Non-pigmented ciliary epithelial cell (primary cell): ENCODE data around the gene MEN1.

Source experiments
- DNase-seq: peaks from one replicate; pipeline ENCODE4 v3.0.0-alpha.2; 2010; ENCODE audit warnings: low read depth

Gene MEN1

DNA sequence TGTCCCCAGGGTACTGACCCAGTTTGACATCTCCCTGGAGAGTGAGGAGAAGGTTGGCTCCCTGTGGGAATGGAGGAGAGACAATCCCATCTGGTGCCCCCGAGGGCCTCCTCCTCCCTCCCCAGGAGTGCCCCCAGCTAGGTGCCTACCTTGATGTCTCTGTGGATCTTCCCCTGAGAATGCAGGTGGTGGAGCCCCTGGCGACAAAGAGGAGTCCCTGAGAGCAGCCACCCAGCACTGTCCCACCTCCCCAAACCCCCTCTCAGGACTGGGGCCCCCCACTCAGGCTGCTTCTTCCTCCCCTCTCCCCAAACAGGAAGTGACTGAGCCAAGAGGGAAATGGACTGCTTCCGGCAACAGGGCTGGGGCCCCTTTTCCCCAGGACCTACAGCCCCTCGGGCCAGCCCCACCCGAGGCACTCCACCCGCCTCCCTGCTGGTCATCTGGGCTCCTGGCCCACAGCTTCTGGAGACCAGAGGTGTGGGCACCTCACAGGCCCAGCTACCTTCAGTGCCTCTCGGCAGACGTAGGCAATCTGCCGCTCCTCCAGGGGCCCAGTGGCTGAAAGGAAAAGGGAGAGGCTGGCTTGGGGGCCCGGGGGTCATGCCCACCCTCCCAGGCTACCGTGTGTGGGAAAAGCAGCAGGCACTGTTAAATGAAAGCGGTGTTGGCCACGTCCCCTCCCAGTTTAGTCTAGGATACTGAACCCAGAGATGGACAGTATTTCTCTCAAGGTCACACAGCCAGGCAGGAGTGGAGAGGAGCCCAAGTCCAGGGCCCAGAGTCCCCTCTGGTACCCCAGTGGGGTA lies 8.6 kb downstream of the MEN1 start:
- no peak for DNase-seq

DNA sequence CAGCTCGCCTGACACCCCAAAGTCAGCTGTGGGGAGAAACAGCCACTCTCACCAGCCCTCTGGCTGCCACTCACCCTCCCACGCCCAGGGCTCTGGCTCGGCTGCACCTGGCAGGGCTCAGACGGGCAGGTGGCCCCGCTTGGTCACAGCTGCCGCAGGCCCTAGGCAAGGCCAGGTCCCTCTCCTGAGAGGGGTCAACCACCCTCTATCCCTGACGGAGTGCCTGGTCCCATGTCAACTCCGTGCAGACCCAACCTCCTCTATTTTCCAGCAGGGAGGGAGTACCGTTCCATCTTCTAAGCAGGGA lies 9.2 kb downstream of the MEN1 start:
- no peak for DNase-seq

DNA sequence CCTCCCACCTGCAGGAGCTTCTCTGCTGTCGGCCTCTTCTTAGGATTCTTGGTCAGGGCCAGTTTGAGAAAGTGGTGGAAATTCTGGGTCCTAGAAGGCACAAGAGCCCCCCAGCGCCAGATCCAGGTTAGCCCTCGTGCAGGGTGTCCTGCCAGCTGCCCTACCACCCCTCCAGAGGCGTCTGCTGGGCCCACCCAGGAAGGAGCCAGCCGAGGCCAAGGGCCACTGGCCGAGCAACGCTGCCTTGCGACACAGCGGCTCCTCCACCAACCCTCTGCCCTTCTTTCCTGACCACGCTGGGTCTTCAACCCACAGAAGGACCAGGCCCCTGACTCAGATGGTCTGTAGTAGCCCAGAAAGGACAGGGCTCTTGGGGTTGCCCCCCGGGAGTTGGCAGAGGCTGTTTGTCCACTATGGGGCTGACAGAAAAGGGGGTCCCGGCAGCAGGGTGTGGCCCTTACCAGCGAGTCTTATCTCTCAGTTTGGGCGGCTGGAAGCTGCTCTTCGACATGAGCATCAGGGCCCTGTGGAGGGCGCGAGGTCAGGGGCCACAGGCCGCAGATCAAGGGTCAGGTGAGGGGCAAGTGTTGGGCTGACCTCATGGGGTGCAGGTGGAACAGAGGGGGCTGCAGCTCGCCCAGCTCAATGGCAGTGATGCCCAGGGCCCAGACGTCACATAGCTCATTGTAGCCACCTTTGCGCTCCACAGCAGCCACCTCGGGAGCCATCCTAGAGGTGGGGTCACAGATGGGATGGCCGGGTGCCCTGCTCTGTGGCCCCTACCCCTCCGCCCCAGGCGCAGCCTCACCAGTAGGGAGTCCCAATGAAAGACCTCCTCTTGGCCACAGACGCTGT lies 9.8 kb downstream of the MEN1 start:
- DNase-seq, result no peak

DNA sequence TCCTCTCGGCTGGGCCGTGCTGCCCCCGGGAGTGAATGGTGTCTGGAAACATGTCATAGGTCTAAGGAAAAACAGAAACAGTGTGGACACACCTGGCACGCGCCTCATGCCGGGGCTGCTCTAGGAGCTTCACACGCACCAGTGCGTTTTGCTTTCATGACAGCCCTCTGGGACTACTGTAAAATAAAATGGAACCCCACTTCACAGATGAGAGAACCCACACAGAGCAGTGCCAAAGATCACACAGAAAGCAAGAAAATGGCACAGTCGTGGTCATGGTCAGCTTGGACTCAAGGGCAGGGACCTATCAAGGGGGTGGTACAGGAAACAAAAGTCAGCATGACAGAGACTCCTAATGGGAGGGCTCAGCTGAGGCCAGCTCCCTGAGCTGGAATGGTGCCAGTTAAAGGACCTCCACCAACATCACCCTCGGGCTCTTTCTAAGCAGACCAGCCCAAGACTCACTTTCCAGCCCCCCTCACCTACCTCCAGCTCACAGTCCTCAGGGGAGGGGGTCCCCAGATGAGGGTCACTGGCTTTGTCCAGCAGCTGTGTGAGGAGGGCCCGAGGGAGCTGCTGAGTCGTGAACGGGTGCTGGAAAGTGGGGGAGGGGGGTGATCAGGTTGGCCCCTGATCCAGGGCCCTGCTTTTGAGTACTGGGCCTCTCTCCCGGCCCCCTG lies 10.6 kb downstream of the MEN1 start:
- DNase-seq, result no peak

DNA sequence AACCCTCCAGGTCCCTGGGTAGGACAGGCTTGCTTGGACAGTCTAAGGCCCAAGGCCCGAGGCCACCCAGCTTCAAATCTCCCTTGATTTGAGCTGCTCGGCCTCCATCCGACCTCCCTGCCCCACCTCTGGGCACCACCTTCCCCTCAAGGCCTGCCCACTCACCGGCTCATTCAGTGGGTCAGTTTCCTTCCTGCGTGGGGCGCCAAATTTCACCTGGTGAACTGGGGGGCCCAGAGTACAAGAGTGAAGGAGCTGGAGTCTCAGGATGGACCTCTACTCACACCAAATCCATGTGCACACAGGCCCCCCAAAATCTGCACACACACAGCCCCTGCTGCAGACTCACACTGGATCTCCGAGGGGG lies 11.1 kb downstream of the MEN1 start:
- no peak for DNase-seq

DNA sequence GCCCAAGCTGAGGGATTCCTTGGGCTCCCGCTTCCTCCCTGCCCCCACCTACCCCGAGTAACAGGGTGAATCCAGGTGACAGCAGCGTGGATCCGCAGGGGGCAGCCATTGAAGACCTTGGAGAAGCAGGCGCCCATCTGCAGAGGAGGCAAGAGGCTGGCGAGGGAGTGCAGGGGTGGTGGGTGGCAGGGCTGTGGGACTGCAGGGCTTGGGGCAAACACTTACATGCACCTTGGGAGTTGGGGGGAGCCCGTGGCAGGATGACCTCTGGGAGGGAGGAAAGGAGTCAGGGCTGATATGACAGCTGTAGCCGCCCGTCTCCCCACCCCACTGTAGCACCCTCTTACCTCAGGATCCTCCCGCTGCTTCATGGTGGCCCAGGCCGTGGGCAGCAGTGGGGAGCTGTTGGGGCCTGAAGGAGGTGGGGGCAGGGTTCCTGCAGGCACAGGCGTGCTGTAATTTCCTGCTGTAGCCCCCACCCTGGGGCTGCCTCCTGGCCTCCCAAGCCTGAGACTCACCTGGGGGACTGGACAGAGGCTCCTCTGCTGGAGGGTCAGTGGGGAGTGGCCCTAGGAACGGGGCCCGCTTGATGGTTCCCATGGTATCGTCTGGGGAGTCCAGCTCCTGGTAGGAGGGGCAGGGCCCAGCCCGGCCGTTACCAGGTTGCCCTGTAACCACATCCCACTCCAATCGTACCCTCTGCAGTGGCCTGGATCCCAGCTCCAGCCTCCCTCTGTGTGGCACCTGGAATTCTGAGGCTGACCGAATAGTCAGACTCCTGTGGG lies 13.4 kb downstream of the MEN1 start:
- DNase-seq, result no peak

DNA sequence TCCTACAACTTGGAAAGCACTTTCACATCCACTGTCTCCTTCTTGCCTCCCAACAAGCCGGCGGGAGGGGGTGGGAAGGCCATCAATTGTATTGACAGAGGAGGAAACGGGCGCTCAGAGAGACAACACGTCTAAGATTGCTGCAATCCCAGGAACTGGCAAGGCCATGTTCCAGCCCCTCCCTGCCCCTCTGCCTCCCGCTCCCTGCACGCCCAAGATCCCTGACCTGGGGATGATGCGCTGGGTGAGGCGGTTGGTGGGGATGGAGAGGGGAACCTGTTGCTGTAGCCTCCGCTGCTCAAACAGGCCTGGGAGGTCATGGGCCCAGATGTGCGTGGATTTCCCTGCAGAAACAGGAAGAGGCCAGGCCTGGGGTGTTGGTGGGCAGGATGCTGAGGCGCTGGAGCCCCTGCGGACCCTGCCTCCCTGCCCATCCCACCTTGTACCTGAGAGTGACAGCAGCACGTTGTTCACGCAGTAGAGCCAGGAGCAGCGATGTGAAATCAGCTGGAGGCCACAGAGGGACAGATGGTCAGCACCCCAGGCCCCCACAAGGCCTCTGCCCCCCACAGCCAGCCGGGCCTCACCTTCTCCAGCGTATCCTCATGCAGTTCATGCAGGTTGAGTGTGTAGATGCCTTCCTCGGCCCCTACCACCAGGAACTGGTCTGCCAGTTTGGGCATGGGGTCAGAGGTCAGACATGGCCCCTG lies 14.1 kb downstream of the MEN1 start:
- DNase-seq, result no peak

DNA sequence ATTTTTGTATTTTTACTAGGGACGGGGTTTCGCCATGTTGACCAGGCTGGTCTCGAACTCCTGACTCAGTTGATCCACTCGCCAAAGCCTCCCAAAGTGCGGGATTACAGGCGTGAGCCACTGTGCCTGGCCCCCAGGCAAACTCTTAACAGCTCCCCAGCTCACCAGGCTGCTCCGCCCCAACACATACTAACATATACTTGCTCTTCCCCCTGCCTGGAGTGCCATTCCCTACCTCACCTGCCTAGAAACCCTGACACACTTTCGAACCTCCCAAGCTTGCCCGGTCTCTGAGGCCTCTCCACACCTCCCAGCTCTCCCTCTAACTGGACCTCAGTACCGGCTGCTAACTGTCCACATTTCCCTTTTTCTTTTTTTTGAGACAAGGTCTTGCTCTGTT lies 15.8 kb downstream of the MEN1 start:
- no peak for DNase-seq

DNA sequence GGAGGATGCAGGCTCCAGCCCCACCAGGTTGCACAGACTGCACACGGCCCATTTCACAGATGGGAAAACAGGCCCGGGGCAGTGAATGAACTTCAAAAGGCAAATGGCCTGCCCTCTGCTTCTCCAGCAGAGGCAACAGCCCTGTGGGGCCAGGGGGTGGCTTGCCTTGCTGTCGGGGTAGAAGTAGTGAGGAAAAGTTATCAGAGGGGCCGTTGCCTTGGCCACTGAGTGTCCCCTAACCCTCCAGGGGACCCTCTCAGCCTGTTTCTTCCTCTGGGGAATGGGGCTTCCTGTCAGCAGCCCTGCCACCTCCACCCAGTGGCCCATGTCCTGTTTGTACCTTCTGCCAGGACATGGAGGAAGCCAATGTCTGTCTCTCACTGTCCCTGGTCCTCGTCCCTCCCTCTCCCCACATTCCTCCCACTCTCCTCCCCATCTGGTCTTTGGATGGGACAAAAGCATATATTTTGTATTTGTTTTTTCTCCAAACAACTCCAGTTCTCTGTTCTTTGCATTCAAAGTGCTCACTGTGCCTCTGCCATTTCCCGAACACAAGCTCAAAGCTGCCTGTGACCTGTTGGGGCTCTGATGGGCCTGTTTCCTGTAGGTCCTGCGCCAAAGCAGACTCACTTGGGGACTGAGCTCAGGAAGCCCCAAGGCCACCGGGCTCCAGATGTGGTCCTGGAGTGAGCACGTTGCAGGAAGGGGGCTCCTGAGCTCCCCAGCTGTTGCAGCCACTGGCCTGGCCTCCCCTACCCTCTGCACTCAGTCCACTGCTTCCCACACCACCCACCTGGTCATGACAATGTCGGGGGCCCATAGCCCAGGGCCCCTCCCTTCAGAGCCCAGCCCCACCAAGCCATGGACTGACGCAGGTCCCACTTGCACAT lies 16.8 kb downstream of the MEN1 start:
- DNase-seq, result no peak

DNA sequence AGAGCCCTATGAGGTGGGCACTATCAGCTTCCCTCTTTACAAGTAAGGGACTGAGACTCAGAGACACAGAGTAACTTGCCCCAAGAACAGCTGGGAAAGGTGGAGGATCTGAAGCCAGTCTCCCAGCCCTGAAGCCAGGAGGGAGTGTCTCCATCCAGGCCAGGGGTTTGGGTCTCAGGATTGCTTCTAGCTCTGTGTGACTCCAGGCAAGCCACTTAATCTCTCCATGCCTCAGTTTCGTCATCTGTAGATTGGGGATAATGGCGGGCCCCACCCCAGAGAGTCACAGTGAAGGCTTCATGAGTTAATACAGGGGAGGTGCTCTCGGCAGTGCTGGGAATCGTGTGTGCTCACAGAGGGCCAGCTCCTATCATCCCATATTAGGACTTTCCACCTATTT lies 17.9 kb downstream of the MEN1 start:
- no peak for DNase-seq

DNA sequence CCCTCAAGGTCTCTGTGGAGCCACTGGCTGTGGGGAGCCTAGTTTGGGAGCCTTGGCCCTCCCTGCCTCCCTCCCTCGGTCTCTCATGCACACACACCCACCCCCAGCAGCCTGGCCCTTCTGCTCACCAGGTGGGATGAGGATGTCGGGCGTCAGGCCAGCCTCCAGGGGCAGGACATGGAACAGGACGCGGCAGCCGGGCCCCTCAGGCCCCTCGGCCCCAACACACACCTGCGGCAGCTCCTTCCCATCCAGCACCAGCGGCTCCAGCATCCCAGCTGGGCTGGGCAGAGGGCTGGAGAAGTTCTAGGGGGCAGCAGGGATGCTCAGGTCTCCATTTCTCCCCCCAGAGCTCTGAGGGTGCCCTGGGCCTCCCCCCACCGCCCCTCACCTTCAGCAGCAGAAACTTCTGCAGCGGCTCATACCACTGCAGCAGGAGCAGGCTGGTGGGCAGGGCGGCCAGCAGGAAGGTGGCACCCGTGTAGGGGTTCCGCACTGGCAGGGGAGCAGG lies 18.5 kb downstream of the MEN1 start:
- DNase-seq, result no peak

DNA sequence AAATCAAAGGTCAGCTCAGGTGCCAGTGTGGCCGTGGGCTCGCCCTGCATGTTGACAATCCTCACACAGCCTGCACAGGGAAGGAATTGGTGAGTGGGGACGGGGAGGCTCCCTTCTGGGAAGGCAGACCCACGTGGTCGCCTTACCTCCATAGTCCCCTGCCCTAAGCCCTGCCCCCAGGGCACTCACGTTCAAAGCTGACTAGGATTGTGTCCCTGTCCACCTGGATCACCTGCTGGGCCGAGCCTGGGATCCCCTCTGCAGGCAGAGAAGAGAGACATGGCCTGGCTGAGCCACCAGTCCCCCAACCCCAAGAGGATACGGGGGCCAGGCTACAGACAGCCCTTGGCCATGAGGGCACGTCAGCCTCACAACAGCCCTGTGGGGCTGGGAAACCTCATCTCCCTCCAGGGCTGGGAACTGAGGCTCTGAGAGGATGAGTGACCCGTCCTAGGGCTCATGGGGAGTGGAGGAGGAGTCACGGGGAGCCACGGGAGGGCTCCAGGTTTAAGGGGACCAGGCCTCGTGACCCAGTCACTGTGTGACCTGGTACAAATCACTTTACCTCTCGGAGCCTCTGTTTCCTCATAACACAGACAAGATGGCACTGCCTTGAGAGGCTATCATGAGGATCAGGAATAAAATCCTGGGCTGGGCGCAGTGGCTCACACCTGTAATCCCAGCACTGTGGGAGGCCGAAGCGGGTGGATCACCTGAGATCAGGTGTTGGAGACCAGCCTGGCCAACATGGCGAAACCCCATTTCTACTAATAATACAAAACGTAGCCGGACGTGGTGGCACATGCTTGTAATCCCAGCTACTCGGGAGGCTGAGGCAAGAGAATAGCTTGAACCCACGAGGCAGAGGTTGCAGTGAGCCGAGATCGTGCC lies 19.9 kb downstream of the MEN1 start:
- DNase-seq, result no peak

DNA sequence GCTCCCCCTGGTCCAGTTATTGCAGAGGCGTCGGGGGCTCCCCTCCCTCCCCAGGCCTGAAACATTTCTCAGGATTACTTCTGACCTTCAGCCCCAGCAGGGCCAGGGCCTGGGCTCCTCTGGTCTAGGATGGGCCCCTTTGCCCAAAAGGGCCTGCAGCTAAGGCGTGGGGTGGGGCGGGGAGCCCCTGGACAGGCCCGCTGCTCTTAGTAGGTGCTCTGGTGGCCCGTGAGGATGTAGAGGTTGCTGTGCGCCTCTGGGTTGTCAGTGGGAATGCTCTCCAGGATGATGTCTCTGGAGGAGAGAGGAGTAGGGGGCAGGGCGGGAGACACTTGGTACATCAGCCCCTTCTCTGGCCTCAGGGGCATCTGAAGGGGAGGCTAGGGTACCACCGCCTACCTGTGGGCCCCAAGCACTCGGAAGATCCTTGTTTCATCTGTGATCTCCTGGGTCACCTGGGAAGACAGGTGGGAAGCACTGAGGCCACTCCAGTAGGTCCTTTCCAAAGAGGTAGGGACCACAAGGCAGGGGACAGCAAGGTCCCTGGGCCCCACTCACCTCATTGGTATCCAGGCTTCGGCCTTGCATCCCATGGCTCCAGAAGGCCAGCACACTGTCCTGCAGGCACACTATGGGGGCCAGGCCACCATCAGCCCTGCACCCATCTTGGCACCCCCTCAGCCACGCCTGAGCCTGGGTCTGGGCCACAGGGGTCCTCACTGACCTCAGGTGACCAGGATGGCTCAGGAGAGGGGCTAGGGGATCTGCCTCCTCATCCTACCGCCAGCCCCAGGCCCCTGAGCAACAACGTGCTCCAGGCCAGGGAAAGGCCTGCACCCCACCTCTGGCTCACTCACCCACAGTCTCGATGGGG lies 20.8 kb downstream of the MEN1 start:
- DNase-seq, result no peak

DNA sequence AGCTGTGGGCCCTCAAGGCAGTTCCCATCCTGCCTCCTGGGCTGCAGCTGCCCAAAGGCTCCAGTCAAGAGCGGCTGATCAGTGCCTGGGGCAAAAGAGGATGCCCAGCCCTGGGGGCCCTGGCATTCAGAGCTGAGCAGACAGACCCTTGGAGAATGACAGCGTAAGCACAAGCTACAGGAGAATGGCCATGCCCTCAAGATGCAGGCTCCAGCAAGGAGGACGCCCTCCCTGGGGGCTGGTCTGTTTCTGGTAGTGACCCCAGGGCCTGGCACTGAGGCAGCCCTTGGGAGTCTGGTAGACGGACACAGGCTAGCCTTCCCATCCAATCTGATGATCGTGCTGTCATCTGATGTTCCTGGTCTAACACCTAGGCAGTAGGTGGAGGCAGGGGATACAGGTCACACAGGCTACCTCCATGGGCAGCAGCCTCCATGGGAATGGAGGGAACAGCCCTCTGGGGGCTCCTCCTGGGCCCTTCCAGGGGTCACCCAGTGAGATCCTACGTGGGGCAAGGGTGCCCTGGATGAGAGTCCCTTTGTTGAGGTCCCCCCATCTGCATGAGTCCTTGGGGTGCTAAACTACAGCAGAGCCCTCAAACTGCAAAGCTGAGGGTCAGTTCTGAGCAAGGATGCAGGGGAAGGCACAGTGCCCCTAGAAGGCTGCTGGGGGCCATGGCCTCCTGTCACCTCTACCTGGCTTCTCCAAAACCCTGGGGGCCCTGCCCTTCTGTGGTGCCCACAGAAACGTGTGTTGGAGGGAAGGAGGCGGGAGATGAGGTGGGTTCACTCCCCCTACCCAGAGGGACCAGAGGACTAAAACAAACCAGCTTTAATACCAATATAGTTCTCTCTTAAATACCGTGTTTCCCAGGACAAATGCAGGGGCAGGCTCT lies 21.8 kb downstream of the MEN1 start:
- no peak for DNase-seq

DNA sequence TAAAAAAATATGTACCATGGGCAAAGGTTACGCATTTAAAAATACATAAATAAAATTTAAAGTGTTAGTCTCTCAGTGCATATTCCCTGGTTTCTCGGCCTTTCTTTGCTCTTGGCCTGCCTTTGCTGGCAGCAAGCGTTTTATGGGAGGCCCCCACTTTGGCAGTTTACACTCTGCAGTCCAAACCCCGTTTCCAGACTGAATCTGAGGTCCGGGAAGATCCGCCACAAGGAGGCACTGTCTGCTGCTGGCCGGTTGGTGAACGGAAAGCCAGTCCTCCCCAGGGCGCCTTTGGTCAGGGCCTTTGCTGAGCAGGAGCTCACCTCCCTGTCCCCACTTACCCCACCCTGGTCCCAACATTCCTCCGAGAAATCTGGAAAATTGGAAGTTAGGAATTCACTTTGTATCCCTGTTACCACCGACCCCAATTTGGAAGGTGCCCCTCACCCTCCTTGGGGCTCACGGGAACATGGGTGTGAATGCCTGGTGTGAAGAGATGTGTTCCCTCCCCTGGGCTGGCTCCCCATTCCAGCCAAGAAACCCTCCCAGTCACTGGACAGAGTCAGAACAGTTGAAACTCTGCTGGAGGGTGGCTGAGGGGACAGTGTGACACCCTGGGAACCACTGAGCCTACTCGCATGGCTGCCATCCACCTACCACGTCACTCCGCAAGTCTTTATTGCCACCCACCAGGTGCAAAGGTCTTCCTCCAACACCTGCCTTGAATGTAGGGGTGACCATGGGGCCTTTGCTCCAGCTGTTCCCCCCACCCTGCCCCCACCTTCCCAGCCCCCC lies 22.6 kb downstream of the MEN1 start:
- no peak for DNase-seq

DNA sequence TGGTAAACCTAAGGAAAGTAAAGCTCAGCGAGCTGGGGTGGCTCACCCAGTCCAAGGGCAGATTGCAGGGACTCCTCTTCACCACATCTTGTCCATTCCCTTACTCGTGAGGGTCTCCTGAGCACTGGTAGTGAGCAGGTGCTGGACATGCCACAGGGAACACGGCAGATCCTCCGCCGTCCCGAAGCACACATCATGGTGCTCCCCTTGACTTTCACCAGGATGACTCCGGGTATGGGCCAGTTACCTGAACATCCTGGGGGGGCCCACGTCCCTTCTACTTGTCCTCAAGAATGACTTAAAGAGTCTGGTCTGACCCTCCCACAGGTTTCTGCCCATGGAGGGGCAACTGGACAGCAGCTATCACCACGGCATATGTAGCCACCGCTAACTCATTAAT lies 24.0 kb downstream of the MEN1 start:
- no peak for DNase-seq
